HG03060 (cell line): ENCODE data around the gene DSCAML1.

Source experiments
- ATAC-seq: cut with Tn5 transposase; IDR thresholded peaks from one replicate; pipeline ENCODE4 v1.9.1; 2021; ENCODE audit warnings: low read depth, moderate number of reproducible peaks; ENCODE audit not compliant: unreplicated experiment

The DSCAML1 gene

DNA sequence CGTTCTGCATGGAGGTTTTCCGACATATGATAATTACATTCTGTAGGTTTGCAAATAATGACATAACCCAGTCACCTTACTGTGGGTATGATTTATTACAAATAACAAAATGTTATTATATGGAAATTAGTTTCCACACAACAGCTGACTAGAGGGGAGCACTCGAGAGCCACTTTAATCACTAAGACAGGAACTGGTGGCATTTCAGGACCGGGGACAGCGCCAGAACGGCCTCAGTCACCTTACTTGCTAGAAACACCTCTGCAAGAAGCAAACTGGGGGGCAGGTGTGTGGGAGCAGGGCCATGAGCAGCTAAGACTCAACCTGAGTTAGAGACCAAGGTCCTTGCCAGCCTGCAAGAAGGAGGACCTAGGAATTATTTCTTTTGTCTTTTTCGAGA, 199.9 kb downstream of the DSCAML1 start:
- no peak for ATAC-seq

DNA sequence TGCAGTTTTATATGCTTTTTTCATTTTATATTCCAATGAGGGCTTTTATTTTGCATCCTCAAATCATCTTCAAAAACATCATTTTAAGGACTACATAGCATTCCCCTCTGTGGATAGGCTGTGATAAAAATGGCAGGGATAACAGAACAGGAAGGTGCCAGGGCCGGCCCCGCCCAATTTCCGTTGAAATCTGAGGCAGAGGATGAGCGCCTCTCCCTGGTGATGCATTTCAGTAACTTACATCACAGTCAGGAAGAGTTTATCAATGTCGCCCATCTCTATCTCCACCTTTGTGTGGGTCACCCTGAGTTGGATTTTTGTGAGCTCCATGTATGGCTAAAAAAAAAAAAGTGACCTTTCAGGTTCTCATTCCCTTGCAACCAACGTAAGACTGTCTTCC, 201.6 kb downstream of the DSCAML1 start:
- no peak for ATAC-seq

DNA sequence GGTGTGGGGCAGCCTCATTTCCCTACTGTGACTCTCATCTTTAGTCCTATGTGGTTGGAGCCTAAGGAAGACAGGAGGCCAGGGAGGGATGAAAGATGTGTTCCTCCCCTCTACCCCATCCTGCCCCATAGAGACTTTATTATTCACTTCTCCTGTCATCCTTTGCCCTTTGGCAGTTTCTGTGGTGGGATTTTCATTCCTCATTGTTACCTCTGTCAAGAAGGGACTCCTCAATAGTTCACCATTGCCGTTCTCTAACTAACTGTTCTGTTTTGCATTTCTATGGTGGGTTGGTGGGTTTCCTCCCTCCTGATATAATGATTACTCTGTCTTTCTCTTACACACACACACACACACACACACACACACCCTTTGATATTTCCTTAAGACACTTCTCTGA, 202.3 kb downstream of the DSCAML1 start:
- no peak for ATAC-seq

- ATAC-seq: no peak
Measured at GRCh38 chr11:117593065-117593464, 204.0 kb downstream of the DSCAML1 start.

- no peak for ATAC-seq
Measured at GRCh38 chr11:117591316-117592039, 205.5 kb downstream of the DSCAML1 start.

- no peak for ATAC-seq
Measured at GRCh38 chr11:117589063-117589462, 208.0 kb downstream of the DSCAML1 start.

DNA sequence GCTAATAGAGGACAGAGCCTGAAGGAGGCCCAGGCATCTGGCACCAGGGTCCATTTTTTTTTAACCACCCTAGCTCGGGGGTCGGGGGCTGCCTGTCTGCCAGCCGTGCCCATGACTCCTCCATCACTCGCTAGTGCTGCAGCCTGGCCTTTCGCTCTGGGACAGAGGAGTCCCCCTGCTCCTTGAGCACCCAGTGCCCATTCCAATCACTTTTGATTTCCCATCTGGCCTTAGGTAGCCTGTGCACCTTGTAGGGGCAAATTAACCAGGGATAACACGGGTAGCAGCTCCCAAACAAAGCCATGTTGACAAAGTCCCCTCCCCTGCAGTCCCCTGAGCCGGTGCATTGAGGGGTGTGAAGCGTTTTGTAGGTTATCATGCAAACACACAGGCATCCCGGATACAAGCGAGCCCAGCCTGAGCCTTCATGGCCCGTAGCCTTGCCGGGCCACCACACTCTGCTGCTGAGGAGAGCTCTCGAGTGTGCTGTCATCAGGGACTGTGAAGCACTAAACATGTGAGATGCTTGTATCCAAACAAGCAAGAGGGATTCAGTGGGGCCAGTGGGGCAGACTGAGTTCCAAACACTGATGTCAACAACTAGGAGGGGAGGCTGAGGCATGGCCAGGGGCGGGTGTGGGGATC, 208.7 kb downstream of the DSCAML1 start:
- ATAC-seq: no peak

DNA sequence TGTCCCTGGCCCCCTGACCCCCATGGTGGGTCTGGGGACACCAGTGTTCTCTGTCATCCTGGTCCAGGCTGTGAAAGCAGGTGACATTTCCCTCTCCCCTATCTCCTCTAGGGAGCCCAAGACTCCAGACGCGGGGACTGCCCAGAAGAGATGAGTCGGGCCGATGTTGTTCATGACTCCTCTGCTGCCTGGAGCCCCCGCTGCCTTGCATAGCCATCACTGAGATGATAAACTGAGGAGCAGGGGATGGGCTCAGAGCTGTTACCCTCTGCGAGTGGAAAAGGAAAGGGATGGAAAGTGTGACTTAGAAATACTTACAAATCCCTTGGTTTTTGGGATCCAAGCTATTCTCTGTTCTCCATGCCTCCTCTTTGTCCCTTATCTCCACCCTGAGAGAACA, 209.6 kb downstream of the DSCAML1 start:
- no peak for ATAC-seq

DNA sequence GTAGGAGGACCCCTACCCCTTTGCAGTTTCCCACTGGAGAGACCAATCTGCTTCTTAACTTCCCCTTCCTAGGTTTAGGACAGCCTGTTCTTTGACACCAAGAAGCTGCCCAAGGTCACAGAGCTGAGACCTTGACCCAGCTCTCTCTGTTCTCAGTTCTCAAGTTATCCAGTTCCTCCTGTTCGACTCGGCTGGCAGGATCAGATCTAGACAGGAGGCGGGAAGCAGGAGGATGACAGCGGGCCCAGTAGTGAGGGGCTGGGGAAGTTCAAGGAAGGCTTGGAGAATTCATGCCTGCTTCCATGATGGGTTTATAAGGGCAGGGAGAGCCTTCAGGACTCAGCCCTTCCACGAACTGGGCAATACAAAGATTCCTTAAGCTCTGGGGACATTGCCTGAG, 210.6 kb downstream of the DSCAML1 start:
- no peak for ATAC-seq

DNA sequence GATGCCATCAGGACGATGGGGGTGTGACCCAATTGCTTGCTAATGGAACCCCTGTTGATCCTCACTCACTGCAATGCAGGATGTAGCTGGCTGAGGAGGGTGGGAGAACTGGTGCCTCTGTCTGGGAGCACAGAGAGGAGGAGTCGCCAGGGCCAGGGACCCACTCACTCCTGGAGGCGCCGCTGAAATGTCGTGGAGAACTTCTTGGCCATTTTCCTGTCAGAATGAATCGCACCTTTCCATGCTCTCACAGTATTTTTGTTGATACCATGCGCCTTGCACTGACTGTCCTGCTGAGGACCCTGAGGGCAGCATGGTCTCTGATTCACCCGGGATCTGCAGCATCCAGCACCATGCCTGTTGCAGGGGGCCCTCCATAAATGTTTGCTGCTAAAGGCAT, 211.4 kb downstream of the DSCAML1 start:
- no peak for ATAC-seq

GRCh38 chr11:117584056-117584830, 212.8 kb downstream of the DSCAML1 start:
- ATAC-seq: no peak

GRCh38 chr11:117583063-117583801, 213.8 kb downstream of the DSCAML1 start:
- ATAC-seq: no peak

DNA sequence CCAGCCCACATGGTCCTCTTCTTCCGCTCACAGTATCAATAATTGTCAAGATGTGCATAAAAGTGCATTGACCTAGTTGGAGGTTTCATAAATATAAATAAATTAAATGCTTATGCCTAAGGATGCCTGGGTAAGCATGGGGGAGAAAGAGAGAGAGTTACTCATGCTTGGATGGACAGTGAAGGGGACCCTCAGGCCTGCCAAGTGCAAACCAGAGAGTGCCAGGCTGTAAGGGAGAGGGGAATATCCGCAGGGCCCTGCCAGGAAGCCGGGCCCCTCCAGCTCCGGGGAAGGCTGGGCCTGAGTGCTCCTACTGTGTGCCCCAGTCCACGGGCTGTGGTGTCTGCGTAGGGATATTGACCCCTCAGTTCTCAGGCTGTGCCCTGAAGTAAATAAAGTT, 214.6 kb downstream of the DSCAML1 start:
- no peak for ATAC-seq

- no peak for ATAC-seq
Measured at GRCh38 chr11:117580866-117581265, 216.2 kb downstream of the DSCAML1 start.

DNA sequence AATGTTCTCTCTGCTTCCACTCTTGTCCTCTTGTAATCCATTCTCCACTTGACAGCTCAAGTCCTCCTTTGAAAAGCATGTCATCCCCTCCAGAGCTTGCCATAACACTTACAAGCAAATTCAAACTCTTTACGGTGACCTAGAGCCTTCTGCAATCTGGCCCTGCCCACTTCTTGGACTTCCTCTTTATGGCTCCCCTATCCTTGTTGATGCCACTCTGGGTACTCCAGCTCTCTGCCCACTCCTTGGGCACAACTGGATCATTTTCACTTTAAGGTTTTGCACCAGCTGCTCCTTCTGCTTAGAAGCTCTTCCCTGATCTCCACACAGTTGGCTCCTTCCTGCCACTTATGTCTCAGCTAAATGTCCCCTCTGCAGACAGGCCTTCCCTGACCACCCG, 217.9 kb downstream of the DSCAML1 start:
- no peak for ATAC-seq

DNA sequence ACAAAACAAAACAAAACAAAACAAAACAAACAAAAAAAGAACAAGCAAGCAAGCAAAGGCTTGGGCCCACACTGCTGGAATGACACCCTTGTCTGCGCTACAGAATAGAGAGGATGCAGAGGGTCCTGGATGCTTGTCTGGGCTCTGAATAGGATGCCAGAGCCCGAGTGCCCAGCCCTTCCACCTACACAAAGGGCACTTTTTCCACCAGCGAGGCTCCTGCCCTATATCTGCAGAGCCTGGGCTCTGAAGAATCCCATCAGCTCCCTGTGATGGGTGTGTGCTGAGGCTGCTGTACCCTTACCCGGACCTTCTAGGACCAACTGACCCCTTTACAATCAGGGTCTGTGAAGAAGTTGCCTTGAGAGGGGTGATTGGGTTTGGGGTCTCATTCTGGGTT, 221.2 kb downstream of the DSCAML1 start:
- ATAC-seq: no peak

DNA sequence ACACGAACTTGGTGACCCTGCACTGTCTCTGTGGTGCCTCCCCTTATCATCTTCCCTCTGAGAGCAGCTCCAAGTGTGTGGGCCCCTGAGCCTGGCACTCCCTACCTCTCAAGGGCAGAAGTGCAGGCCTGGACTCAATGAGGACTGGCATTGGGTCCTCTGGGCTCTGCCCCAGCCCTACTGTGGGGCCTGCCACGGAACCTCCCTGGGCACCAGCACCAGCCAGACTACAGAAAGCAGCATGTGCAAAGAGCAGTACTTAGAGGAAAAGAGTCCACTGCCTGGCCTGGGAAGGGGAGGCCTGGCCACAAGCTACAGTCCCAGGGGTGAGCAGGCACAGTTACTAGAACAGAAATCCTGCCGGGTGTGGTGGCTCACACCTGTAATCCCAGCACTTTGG, 222.5 kb downstream of the DSCAML1 start:
- ATAC-seq: no peak

DNA sequence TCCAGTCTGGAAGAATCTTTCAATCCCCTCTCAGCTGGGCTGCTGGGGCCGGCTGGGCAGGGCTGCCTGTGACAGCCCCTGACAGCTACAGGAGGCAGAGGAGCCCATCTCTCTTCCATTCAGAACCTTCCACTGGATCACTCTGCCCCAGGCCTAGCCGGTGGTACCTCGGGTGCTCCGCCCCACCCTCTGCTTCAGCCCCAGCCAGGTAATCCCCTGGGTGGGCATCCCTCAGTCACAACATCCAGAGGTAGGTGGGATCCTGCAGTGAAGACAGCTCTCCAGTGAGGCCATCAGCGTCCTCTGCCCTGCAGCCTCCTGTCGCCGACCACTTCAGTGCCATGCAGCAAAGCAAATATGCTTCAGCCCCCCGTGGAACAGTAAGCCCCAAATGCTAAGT, 223.7 kb downstream of the DSCAML1 start:
- ATAC-seq: no peak

DNA sequence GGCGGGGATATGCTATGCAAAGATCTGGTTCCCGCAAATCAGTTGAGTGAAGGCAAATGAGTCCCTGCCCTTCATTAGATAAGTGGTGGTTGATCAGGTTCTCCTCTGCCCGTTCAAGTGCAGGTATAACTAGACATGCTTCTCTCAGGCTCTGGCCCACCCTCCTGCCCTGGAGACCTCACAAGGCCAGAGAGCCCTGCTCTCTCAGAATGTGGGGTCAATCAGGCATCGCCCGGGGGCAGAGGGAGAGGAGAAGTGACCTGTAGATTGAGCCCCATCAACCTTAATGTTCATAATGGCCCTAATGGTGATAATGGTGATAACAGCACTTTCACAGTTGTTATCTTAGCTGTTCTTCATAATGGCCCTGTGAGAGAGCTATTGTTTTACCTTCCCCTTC, 224.3 kb downstream of the DSCAML1 start:
- no peak for ATAC-seq

- ATAC-seq: no peak
Measured at GRCh38 chr11:117572129-117572528, 224.9 kb downstream of the DSCAML1 start.

GRCh38 chr11:117570701-117571100, 226.3 kb downstream of the DSCAML1 start:
- ATAC-seq: no peak
